NCI-H2227 (cell line): ENCODE data around the gene ACKR3.

ENCODE experiments used
- DNase-seq: peaks from one replicate; lab custom pipeline; 2025; ENCODE audit not compliant: unreplicated experiment; lab: John Stamatoyannopoulos, UW

ACKR3 gene

DNA sequence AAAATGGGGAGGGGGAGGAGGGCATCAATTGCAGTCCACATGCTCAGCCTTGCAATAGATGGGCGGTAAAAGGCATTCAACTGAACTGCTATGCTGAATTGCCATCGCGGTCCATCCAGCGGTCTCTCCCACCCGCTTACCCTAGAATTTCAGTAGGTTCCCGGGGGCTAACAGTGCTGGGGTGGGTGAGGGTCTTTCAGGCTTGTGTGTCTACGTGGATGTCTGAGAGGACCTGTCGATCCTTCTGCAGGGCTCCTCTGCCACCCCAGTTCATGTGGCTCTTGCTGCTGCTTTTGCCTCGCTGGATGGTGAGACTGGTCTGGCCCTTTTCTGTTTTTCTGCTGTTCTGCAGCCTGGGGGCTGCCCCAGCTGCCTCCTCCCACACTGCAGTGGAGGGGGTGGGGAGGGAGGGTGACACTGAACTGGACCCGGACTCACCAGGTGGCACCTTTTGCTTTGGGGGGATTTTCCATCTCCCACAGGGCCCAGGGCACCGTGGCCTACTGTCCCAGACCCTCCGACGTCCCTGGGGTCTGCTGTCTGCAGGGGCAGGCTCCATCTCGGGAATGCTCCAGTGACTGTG is 14.1 kb downstream of the ACKR3 start:
- no peak for DNase-seq

DNA sequence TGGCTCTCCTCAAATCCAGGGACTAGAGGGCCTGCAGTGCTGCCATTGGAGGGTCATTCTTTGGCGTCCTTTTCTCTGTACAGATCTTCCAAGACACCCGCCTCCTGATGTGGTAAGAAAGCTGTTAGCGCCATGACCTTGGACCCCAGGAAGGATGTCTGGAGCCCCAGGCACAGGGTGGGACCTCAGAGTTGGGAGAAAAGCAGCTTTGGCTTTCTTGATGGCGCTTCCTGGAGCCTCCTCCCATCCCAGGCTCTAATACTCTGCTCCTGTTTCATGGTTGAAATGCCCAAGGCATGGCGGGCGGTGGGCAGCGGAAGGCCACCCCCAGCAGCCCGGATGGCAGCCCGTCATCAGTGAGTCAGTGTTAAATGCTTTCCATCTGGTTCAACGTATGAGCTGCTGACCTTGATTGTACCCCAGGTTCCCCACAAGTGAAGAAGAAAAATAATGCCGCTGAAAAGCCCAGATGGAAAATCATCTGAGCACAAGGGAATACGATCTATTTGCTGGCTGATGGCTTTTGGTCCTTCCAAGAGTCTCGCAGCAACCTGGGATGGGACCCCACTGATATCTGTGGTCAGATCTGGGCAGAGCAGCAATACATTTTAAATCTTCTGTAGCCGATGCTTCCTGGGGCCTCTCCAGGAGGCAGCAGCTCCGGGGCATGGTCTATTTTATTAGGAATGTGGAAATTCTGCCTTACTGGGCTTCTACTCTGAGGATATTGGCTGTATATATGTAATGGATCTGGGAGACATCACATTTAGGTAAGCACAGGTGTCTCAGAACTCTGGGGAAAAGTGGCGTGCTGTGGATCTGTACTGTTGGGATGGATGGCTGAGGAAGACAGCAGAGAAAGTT is 15.1 kb downstream of the ACKR3 start:
- DNase-seq, result no peak

DNA sequence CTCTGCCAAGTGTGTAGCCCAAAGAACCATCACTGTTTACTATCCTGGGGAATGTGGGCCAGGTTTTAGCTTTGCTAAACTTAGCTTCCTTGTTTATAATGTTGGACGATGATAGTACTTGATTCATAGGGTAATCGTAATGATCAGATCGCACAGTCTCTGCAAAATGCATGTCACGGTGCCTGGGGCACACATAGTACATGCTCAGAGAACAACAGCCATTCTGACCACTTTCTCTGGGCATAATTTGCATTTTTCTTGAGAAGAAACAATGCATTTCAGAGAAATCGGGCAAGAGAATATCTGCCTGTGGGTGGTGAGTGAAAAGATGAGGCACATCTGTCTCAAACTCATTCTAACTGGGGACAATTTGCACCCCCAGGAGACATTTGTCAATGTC is 16.3 kb downstream of the ACKR3 start:
- DNase-seq, result no peak

DNA sequence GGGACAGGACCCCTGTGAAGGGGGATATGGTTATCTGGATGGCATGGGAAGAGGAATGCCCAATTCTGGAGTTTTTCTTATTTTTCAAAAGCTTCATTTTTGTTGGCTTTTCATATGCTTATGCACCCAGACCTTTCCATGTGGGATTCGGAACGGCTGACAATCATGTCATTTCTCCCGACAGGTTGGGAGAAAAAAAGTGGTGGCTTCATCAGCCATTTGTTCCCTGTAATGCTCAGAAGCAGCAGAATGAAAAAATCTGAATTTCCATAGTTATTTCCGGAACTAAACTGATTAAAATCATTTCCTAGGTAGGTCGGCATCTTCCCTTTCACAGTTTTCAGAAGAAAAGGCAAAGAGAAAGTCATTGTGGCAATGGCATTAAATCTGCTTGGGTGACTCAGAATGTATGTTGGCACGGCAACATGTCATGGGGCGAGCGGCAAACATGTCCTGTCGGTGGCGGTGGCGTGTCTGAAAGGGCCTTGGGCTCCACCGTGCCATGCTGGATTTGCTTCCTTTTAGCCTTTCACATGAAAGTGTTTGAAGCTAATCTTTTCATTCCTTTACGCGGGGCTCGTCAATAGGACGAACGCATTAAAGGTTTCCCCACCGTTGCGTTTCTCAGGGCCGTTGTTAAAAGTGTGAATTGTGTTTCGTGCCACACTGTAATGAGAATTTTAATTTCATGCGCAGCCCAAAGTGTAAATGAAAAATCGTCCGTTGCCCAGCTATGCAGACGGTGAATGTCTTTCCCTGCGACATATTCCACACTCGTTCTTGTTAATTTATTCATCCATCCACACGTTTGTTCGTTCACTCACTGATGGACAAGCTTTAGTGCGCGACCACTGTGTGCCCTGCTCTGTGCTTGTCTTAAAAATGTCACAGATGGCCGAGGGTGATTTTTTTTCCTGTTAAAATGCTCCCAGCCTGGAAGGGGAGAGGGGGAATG is 18.5 kb downstream of the ACKR3 start:
- DNase-seq, result no peak

DNA sequence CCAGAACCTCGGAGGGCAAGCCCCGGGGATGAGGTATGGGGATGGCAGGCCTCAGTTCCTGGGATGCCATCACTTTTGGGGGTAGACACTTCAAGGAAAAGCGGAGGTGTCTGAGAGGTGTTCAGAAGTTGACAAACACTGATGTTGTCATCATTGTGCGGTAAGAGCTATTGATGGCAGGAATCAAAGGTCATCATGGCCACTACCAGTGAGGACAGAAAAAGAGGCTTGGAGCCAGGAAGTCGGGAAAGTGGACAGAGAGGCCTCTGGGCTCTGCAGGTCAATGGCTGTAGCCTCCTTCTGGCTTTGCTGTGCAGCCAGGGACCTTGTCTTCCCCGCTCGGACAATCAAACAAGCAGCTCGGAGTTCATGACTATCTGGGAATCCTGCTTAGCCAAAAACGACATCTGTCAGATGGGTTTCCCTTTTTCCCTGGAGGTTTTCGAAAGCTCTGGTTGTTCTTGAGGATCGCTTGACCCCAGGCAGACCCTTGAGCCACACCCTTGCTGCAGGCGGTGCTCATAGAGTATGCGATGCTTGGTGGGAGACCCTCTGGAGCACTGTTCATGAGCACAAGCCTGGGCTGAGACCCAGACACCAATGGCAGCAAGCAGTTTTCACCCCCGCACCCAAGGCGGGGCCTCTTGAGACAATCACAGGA is 19.4 kb downstream of the ACKR3 start:
- no peak for DNase-seq

DNA sequence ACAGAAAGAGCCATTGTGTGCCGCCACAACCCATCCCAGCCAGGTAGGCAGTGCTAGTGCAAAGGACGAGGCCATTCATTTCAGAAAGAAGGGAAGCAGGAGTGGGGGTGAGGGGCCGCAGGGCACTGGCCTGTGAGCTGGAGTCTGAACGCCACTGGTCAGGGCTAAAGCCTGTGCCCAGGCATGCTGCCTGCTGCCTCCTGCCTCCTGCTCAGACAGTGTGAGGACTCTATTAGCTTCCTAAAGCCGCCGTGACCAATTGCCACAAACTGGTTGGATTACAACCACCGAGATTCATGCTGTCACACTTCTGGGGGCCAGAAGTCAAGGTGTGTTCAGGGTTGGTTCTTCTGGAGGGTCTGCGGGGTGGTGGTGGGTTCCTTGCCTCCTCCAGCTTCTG is 21.2 kb downstream of the ACKR3 start:
- DNase-seq, result no peak

DNA sequence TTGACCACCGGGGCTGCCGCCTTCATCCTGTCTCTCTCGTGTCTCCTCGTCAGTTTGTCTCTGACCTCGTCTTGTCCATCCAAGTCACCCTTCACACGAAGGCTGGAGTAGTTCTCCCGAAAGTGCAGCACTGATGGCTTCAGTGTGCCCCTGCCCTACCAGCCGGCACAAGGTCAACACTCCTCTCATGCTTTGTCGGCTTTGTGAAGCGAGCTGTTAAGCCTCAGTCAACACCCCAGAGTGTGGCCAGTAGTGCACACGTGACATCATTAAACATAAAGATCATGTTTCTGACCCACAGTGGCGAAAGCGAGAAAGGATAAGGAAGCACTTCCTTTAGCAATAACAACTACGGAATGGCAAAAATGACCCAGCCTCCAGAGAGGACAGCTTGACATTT is 23.2 kb downstream of the ACKR3 start:
- no peak for DNase-seq

DNA sequence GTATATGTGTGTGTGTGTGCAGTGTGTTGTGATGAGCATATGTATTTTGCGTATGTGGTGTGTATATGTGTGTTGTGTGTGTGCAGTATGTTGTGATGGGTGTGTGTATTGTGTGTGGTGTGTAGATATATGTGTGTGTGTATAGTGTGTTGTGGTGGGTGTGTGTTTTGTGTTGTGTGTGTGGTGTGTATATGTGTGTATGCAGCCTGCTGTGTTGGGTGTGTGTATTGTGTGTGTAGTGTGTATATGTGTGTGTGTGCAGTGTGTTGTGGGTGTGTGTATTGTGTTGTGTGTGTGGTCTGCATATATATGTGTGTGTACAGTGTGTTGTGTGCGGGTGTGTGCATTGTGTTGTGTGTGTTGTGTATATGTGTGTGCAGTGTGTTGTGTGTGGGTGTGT is 23.9 kb downstream of the ACKR3 start:
- no peak for DNase-seq

DNA sequence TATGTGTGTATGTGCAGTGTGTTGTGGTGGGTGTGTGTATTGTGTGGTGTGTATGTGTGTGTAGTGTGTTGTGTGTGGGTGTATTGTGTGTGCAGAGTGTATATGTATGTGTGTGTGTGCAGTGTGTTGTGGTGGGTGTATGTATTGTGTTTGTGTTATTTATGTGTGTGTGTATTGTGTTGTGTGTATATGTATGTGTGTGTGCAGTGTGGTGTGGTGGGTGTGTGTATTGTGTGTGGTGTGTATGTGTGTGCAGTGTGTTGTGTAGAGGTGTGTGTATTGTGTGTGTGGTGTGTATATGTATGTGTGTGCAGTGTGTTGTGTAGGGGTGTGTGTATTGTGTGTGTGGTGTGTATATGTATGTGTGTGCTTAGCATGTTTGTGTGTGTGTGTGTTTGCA is 24.3 kb downstream of the ACKR3 start:
- no peak for DNase-seq

DNA sequence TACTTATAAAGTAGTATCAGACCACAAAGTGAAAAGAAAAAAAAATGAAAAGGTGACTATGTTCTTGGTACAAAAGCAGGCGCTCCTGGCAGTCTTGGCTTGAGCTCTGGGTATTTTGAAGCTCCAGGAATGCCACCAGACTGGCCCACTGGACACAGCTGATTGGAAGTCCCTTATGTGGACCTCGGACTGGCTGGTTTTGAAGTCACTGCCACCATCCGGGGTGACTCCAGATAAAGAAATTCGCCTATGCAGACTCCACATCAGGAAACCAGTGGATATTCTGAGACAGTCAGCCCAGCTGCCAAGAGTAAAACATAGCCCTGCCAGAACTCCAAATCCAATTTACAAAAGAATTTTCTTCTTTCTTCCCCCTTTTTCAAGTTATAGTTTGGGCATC is 28.0 kb downstream of the ACKR3 start:
- no peak for DNase-seq

DNA sequence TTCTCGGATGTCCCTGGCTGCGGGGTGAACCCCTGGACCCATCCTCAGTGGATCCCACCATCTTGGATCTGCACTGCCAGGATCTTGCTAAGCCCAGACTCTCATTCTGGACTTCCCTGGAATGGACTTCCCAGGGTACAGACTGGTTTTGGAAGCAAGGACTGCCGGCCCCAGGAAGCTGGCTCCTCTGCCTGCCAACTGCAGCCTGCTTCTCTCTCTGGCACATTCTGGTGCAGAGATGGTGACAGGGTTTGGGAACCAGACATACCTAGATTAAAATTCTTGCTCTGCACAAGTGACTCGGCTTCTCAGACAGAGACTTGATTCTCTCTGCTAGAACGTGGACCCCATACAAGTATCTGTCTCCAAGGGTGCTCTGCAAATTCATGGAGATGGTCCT is 29.4 kb downstream of the ACKR3 start:
- no peak for DNase-seq

DNA sequence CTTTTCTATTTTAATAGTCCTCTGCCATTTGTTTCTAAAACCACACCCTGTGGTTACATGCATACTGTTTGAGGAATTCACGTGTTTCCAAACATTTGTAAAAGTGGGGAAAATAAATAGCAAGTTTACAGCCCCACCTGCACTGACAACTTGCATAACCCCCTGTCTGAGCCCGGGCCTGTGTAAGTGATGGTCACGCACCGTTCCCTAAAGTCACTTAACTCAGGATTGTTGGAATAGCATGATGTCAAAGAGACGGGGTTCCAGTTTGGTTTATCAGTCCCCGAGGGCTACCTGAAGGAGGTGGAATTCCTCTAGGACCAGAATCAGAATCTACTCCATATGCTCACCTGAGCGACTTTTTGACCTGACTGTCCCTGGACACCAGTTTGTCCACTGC is 30.5 kb downstream of the ACKR3 start:
- no peak for DNase-seq

DNA sequence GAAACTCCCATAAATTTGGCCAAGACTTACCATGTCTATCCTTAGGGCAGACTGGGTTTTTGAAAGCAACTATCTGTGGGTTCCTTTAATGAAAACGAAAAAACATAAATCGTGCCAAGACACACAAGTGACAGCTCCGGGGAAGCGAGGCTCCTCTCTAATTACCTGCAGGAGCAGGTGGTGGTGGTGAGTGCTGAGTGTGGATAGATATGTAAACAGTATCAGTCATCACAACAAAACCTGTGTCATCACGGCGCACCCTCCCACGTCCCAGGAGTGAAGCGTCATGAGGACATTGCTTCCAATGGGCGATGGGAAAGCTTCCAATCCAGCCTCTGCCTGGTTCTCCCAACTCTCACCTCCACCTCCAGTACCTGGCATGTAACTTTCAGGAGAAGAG is 31.3 kb downstream of the ACKR3 start:
- no peak for DNase-seq

DNA sequence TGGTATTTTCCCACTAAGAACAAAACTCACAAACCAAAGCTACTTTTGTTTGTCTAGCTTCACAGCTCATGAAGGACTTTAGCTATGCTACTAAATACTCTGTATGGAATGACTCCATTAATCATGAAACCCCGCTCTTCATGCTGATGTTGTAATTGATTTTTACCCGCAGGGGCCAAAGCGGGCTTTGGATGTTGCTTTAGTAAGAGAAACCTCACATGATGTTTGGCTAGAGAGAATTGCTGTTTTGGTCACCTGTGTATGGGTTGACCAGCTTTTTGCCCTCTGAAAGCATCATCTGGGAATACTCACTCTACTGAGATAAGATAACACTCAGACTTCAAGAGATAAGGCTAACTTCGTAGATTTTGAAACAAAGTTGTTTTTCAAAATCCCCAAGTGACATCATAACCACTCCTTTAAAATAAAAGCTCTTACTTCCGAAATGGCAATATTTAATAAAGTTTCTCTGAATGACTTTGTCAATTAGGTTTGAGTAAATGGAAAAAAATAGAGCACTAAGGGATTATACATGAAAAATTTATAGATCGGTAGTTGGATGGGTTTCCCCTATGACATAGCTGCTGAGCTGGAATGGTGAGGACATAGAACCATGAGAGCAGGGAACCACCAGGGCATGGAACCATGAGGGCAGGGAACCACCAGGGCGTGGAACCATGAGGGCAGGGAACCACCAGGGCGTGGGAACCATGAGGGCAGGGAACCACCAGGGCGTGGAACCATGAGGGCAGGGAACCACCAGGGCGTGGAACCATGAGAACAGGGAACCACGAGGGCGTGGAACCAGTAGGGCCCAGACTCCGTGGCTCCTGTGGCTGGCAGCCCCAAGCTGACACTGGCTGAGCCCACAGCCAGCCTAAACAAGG is 31.9 kb downstream of the ACKR3 start:
- no peak for DNase-seq

DNA sequence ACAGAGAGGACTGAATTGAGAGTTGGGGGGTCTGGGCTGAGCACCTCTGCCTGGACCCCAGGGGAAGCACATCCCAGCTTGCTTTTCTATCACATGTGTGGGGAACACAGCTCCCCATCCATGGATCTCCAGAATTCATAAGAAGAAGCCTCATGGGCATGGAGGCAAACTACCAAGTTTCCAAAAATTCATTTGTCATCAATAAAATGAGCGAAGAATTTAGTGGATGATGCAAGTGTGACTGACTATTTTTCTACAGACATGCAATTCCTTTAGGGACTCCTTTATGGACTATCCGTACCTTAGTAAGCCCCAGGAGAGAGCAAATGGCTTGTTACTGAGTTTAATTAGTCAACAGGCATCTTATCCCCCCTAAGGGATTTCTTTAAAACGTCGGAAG is 33.1 kb downstream of the ACKR3 start:
- no peak for DNase-seq

DNA sequence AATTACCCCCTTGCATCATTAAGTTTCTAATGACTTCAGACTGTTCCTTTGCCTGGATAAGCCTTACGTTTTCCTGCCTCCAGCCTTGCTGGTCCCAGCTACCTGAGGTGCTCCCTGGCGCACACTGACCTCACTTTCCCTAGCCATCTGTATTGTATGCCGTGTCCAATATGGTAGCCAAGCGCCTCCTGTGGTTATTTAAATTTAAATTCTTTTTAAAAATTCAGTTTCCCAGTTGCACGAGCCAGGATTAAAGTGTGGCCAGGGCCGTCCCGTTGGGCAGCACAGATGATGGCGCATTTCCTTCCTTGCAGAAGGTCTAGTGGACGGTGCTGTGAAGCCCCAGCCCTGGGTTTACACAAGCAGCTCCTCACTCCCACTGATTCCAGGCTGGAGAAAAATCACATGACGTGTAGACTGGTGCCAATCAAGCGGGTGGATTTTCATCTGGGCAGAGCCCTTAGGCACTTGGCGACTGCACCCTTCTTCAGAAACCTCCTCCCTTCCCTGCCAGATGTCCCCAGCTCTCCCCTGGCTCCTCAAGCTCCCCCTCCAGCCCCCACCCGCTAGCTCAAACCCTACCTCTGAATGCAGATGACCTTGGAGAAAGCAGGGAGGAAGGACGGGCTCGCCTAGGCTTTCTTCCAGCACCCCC is 33.9 kb downstream of the ACKR3 start:
- DNase-seq, result no peak

DNA sequence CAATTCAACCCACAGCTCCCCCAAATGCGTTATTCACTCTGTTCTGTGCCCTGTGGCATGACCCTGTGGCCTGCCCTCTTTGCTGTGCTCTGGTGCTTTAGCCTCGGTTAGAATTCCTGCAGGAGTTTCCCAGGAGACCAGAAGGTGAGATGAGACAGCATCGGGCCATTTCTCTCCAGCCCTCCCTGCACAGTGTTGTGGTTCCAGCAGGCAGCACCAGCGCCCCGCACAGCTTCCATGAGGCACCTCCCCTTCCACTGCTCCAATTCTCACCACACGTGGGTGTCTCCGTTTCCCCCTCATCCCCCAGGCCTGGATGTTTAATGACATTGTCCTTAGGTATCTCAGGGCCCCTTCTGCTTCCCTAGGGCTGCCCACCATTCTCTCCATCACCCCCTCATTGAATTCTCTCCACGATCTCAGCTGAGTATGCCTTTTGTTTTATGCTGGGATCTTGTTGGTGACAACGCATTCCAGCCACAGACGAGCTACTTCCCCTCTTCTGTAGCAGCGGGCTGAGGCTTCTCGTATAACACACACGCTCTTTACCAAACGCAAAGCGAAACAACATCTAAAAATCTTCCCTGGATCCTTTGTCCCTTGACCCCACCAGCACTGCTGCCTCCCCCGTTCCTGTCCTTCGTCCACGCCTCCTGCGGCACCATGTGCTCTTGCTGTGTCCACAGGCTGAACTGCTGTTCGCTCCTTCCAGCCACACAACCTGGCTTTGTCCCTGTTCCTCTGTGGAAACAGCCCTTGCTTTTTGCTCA is 35.1 kb downstream of the ACKR3 start:
- DNase-seq, result no peak

DNA sequence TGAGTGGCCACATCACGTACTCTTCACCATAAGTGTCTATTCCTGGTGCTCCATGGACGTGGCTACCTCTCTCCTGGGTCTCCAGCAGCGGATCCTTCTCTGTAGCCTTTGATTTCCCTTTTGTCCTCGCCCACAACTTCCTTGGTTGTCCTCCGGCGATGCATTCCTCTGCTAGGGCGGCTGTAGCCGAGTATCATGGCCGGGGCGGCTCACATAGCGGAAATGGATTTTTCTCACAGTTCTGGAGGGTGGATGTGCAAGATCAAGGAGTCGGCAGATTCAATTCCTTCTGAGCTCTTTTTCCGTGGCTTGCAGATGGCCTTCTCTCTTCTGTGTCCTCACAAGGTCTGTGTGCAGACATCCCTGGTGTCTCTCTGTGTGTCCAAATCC is 35.7 kb downstream of the ACKR3 start:
- no peak for DNase-seq

DNA sequence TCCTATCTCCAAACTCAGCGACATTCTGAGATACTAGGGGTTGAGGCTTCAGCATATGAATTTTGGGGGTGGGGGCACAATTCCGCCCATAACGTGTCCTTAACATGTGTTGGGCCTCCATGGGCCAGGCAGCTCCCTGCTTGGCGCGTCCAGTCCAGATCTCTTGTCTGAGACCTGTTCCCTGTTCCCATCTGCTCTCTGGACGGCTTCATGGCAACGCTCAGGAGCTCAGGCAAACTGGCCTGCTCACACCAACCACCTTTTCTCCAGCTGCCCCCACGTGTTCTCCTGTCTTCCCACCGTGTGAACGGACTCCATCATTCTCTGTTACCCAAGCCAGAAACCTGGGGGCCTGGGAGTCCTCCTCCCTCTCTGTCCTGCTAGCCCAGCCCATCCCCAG is 36.4 kb downstream of the ACKR3 start:
- DNase-seq, result no peak
